Activated CD4-positive, alpha-beta T cell treated with anti-CD3 and anti-CD28 coated beads, Interleukin-2, amount 50 U/mL, for 24 hours (primary cell): ENCODE measurements around the gene PPP2R5C.

Experiments
- DNase-seq, 2 donors: peaks; one replicate each; pipeline ENCODE4 v3.0.0-alpha.2; 2020; ENCODE audit warnings: low read depth in 1 of 2, low spot score in 1 of 2

Gene PPP2R5C

GRCh38 chr14:101813833-101814232 lies 52.3 kb downstream of the PPP2R5C start:
- no peak for DNase-seq

GRCh38 chr14:101814934-101815333 lies 53.4 kb downstream of the PPP2R5C start:
- DNase-seq, result no peak

- no peak for DNase-seq
Measured at GRCh38 chr14:101815994-101816393, 54.5 kb downstream of the PPP2R5C start.

GRCh38 chr14:101817501-101818001 lies 56.0 kb downstream of the PPP2R5C start:
- peak in 1 of 2 donors; percentile 45 for DNase-seq

GRCh38 chr14:101819251-101819990 lies 57.9 kb downstream of the PPP2R5C start:
- no peak for DNase-seq

- peak in 1 of 2 donors; percentile 37 for DNase-seq
Measured at GRCh38 chr14:101820283-101820798, 58.8 kb downstream of the PPP2R5C start.

GRCh38 chr14:101821528-101821927 lies 60.0 kb downstream of the PPP2R5C start:
- peak in 1 of 2 donors; percentile 40 for DNase-seq

GRCh38 chr14:101823066-101823465 lies 61.6 kb downstream of the PPP2R5C start:
- no peak for DNase-seq

- DNase-seq, result peak in 1 of 2 donors; percentile 81
Measured at GRCh38 chr14:101823511-101824120, 62.1 kb downstream of the PPP2R5C start.

- no peak for DNase-seq
Measured at GRCh38 chr14:101824339-101824727, 62.8 kb downstream of the PPP2R5C start.

GRCh38 chr14:101825797-101826196 lies 64.3 kb downstream of the PPP2R5C start:
- no peak for DNase-seq

- no peak for DNase-seq
Measured at GRCh38 chr14:101826351-101826750, 64.8 kb downstream of the PPP2R5C start.

- DNase-seq, result no peak
Measured at GRCh38 chr14:101827286-101827685, 65.8 kb downstream of the PPP2R5C start.

- no peak for DNase-seq
Measured at GRCh38 chr14:101828046-101828445, 66.5 kb downstream of the PPP2R5C start.

- DNase-seq, result no peak
Measured at GRCh38 chr14:101830271-101830670, 68.8 kb downstream of the PPP2R5C start.

GRCh38 chr14:101833045-101833444 lies 71.5 kb downstream of the PPP2R5C start:
- DNase-seq, result no peak

- no peak for DNase-seq
Measured at GRCh38 chr14:101834397-101834796, 72.9 kb downstream of the PPP2R5C start.

GRCh38 chr14:101834800-101835547 lies 73.5 kb downstream of the PPP2R5C start:
- DNase-seq, result no peak

GRCh38 chr14:101835566-101835965 lies 74.1 kb downstream of the PPP2R5C start:
- DNase-seq, result no peak

GRCh38 chr14:101836135-101836534 lies 74.6 kb downstream of the PPP2R5C start:
- no peak for DNase-seq

- no peak for DNase-seq
Measured at GRCh38 chr14:101838476-101838875, 77.0 kb downstream of the PPP2R5C start.

GRCh38 chr14:101839236-101839635 lies 77.7 kb downstream of the PPP2R5C start:
- no peak for DNase-seq
